ENCODE results near the gene PFKL.

PFKL gene

GRCh38 chr21:44354775-44355771, 55.2 kb downstream of the PFKL start:
- no peak for TF ChIP-seq CTCF (IDR thresholded peaks at IDR 0.05; ENCODE audit: extremely low read depth, insufficient read depth, missing control alignments)
- in situ Hi-C loops (cut with MboI; ENCODE audit: low pct_unique_long_range_greater_than_20kb, low sequenced_read_pairs, unreplicated experiment), result no loop called here
- no peak for DNase-seq (ENCODE audit: low spot score)

- in situ Hi-C loops (cut with MboI; ENCODE audit: low pct_unique_long_range_greater_than_20kb, low sequenced_read_pairs, unreplicated experiment), result no loop called here
- no peak for DNase-seq (ENCODE audit: low spot score)
- no peak for TF ChIP-seq CTCF (IDR thresholded peaks at IDR 0.05; ENCODE audit: extremely low read depth, insufficient read depth, missing control alignments)
These were observed 56.3 kb downstream of the PFKL start for GRCh38 chr21:44356160-44356559.

- no peak for TF ChIP-seq CTCF (IDR thresholded peaks at IDR 0.05; ENCODE audit: extremely low read depth, insufficient read depth, missing control alignments)
- no peak for DNase-seq (ENCODE audit: low spot score)
- in situ Hi-C loops (cut with MboI; ENCODE audit: low pct_unique_long_range_greater_than_20kb, low sequenced_read_pairs, unreplicated experiment), result no loop called here
These were observed 56.8 kb downstream of the PFKL start for GRCh38 chr21:44356636-44357035.

- TF ChIP-seq CTCF (IDR thresholded peaks at IDR 0.05; ENCODE audit: extremely low read depth, insufficient read depth, missing control alignments), result no peak
- in situ Hi-C loops (cut with MboI; ENCODE audit: low pct_unique_long_range_greater_than_20kb, low sequenced_read_pairs, unreplicated experiment), result no loop called here
- no peak for DNase-seq (ENCODE audit: low spot score)
These were observed 57.4 kb downstream of the PFKL start for GRCh38 chr21:44357064-44357837.

GRCh38 chr21:44359396-44359795, 59.5 kb downstream of the PFKL start:
- in situ Hi-C loops (cut with MboI; ENCODE audit: low pct_unique_long_range_greater_than_20kb, low sequenced_read_pairs, unreplicated experiment), result no loop called here
- no peak for DNase-seq (ENCODE audit: low spot score)

More at GRCh38 chr21:44359396-44359795, 59.5 kb downstream of the PFKL start:
- no peak for TF ChIP-seq CTCF (IDR thresholded peaks at IDR 0.05; ENCODE audit: extremely low read depth, insufficient read depth, missing control alignments)
